Liver (tissue), 9 donors: ENCODE measurements around the gene ZKSCAN1. TPM values are rescaled to one million over a fixed set of nuclear protein-coding genes. Genes with fewer than 3 reads are reported as not detected.

Source experiments
- DNase-seq: peaks from one replicate; pipeline ENCODE4 v3.0.0-alpha.2; 2017; ENCODE audit warnings: low spot score
- H3K27ac ChIP-seq, 2 donors: one replicate each; pipeline ENCODE4 v1.7.0; 2013; ENCODE audit warnings: inconsistent platforms in 2 of 2, low read length in 2 of 2, control low read depth in 1 of 2, low read depth in 1 of 2, mild to moderate bottlenecking in 1 of 2
- H3K27me3 ChIP-seq, 4 donors: one replicate each; pipeline versions ENCODE4 v1.6.1 to v1.7.0; 2013; ENCODE audit warnings: low read length in 3 of 4, inconsistent platforms in 1 of 4, mild to moderate bottlenecking in 1 of 4, moderate library complexity in 1 of 4; ENCODE audit not compliant: control insufficient read depth in 4 of 4, insufficient read depth in 4 of 4
- H3K36me3 ChIP-seq, 4 donors: one replicate each; pipeline versions ENCODE4 v1.6.1 to v1.7.0; 2013; ENCODE audit warnings: low read length in 3 of 4, mild to moderate bottlenecking in 3 of 4, low read depth in 1 of 4, moderate library complexity in 1 of 4; ENCODE audit not compliant: control insufficient read depth in 4 of 4, insufficient read depth in 3 of 4
- H3K4me1 ChIP-seq, 4 donors: one replicate each; pipeline versions ENCODE4 v1.6.1 to v1.7.0; 2013; ENCODE audit warnings: low read length in 3 of 4, mild to moderate bottlenecking in 3 of 4, moderate library complexity in 1 of 4; ENCODE audit not compliant: control insufficient read depth in 4 of 4, insufficient read depth in 4 of 4
- H3K4me3 ChIP-seq, 3 donors: one replicate each; pipeline versions ENCODE4 v1.6.1 to v1.7.0; 2013; ENCODE audit warnings: low read length in 3 of 3, control low read depth in 1 of 3, low read depth in 1 of 3, mild to moderate bottlenecking in 1 of 3
- H3K9ac ChIP-seq, 2 donors: one replicate each; pipeline ENCODE4 v1.7.0; 2013; ENCODE audit warnings: low read length in 2 of 2, mild to moderate bottlenecking in 2 of 2, moderate library complexity in 2 of 2, control low read depth in 1 of 2, low read depth in 1 of 2
- H3K9me3 ChIP-seq, 4 donors: one replicate each; pipeline versions ENCODE4 v1.6.1 to v1.7.0; 2013; ENCODE audit warnings: low read length in 3 of 4; ENCODE audit not compliant: control insufficient read depth in 4 of 4
- EGR1 ChIP-seq, 2 donors: IDR thresholded peaks; 2 replicates each; pipeline ENCODE4 v1.6.1; 2016 to 2018; ENCODE audit warnings: antibody characterized with exemption in 2 of 2, low read depth in 2 of 2
- FOXA1 ChIP-seq: IDR thresholded peaks from 2 replicates; pipeline ENCODE4 v1.6.1; 2016; ENCODE audit warnings: antibody characterized with exemption
- FOXA2 ChIP-seq: IDR thresholded peaks from 2 replicates; pipeline ENCODE4 v1.6.1; 2016; ENCODE audit warnings: antibody characterized with exemption
- GABPA ChIP-seq, 2 donors: IDR thresholded peaks in 1 of 2; conservative IDR thresholded peaks in 1 of 2; 2 replicates each; pipeline ENCODE4 v1.6.1; 2016; ENCODE audit warnings: antibody characterized with exemption in 2 of 2, mild to moderate bottlenecking in 1 of 2, moderate library complexity in 1 of 2
- HNF4A ChIP-seq, 2 donors: conservative IDR thresholded peaks; 2 replicates each; pipeline ENCODE4 v1.6.1; 2016; ENCODE audit warnings: antibody characterized with exemption in 2 of 2, mild to moderate bottlenecking in 2 of 2
- HNF4G ChIP-seq: IDR thresholded peaks from 2 replicates; pipeline ENCODE4 v1.6.1; 2016; ENCODE audit warnings: antibody characterized with exemption
- JUND ChIP-seq, 2 donors: IDR thresholded peaks; 2 replicates each; pipeline ENCODE4 v1.6.1; 2016; ENCODE audit warnings: antibody characterized with exemption in 2 of 2
- NR2F2 ChIP-seq: IDR thresholded peaks from 2 replicates; pipeline ENCODE4 v1.6.1; 2016; ENCODE audit warnings: antibody characterized with exemption
- RAD21 ChIP-seq, 2 donors: IDR thresholded peaks; 2 replicates each; pipeline ENCODE4 v1.6.1; 2016; ENCODE audit warnings: antibody characterized with exemption in 2 of 2, mild to moderate bottlenecking in 2 of 2
- RXRA ChIP-seq, 2 donors: IDR thresholded peaks; 2 replicates each; pipeline ENCODE4 v1.6.1; 2017 to 2018; ENCODE audit warnings: antibody characterized with exemption in 2 of 2, mild to moderate bottlenecking in 1 of 2
- SP1 ChIP-seq: IDR thresholded peaks from 2 replicates; pipeline ENCODE4 v1.6.1; 2018; ENCODE audit warnings: antibody characterized with exemption, mild to moderate bottlenecking
- TAF1 ChIP-seq: conservative IDR thresholded peaks from 2 replicates; pipeline ENCODE4 v1.6.1; 2016; ENCODE audit warnings: antibody characterized with exemption, mild to moderate bottlenecking
- YY1 ChIP-seq: IDR thresholded peaks from 2 replicates; pipeline ENCODE4 v1.6.1; 2016; ENCODE audit warnings: antibody characterized with exemption, mild to moderate bottlenecking
- whole genome bisulfite sequencing: extraction: QIAGEN DNeasy Blood & Tissue Kit; methylation state at CpG from one replicate; pipeline ENCODE4 v1.1.7; 2013; 5-methylcytosine and 5-hydroxymethylcytosine counted together
- polyA plus RNA-seq, 2 donors: library from polyadenylated mRNA; stranded (reverse) in 1 of 2; unstranded in 1 of 2; fragments of 200-250 nt in 1 of 2; fragments of >200 nt in 1 of 2; fragmentation: Nextera tagmentation in 1 of 2; extraction: Ambion mirVana in 1 of 2; gene quantifications; one replicate each; pipeline versions ENCODE4 v1.2.1 to v1.2.3, GENCODE V29; 2013 to 2015
- total RNA-seq, 2 donors: library from RNA; depleted of rRNA; stranded (reverse); fragments of >200 nt; gene quantifications; one replicate each; pipeline ENCODE4 v1.2.3, GENCODE V29; 2014
- TF ChIP-seq, protein P1 (sequence below): IDR thresholded peaks from 2 replicates; pipeline ENCODE4 v1.6.1; 2016; ENCODE audit warnings: antibody characterized with exemption
- TF ChIP-seq, protein P2 (sequence below): IDR thresholded peaks from 2 replicates; pipeline ENCODE4 v1.6.1; 2016; ENCODE audit warnings: antibody characterized with exemption
- TF ChIP-seq, protein P3 (sequence below): IDR thresholded peaks from 2 replicates; pipeline ENCODE4 v1.6.1; 2016; ENCODE audit warnings: antibody characterized with exemption
- donor health status: healthy.
- donor health status: healthy.
- donor health status: healthy.
- donor health status: healthy.
- donor health status: healthy.

ZKSCAN1 gene
- total and polyA plus RNA-seq, 4 donors = 11.8 to 117 (median 30.1) TPM

DNA sequence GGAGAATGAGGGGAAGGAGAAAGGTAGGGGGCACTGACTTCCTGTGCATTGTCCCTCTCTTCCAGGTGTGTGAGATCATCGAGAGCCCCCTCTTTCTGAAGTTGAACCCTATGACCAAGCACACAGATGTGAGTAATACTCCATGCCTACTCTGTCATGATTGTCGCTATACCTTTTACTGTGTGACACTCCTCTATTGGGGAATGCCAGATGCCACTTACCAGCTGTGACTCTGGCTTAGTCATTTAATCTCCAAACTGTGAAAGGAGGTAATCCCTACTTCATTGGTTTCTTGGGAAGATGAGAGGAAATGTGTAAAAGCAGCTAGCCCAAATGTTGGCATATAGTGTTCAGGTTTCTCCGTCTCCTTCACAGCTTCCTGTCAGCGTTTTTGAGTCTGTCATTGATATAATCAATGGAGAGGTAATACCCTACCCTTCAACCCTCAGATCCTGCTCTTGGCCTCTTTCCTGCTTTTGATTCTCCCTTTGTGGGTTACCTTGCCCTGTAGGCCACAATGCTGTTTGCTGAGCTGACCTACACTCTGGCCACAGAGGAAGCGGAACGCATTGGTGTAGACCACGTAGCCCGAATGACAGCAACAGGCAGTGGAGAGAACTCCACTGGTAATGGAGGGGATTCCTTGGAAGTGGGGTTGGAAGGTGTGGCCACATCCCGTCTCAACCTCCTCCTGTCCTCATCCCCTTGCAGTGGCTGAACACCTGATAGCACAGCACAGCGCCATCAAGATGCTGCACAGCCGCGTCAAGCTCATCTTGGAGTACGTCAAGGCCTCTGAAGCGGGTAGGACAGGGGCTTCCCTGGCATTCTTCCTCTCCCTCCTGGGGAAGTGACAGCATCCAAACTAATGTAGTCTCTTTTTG, 75.4 kb downstream of the ZKSCAN1 start:
- Histone ChIP-seq H3K36me3 (peaks cover 20 to 55% (median 35%) of the 10 kb centered on the region in 4 donors), H3K4me3 (no peak overlapping the region), H3K9ac (no peak overlapping the region), H3K27ac (no peak overlapping the region), H3K4me1 (peaks cover 9 to 24% (median 13%) of the 10 kb centered on the region in 4 donors), H3K9me3 (no peaks in the 10 kb centered on the region), H3K27me3 (no peaks in the 10 kb centered on the region)
- TF ChIP-seq NR2F2 = no peak
- no peak for TF ChIP-seq FOXA1
- TF ChIP-seq FOXA2 = no peak
- no peak for TF ChIP-seq YY1
- TF ChIP-seq, protein P1, sequence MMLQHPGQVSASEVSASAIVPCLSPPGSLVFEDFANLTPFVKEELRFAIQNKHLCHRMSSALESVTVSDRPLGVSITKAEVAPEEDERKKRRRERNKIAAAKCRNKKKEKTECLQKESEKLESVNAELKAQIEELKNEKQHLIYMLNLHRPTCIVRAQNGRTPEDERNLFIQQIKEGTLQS = no peak
- TF ChIP-seq EGR1 (IDR thresholded peaks at IDR 0.05; ENCODE audit: low read depth in 2 of 2) = no peak
- TF ChIP-seq SP1 = no peak
- no peak for TF ChIP-seq HNF4G
- no peak for TF ChIP-seq TAF1
- TF ChIP-seq GABPA (IDR thresholded peaks at IDR 0.05 in 1 of 2, conservative IDR thresholded peaks at IDR 0.05 in 1 of 2) = no peak
- no peak for TF ChIP-seq RAD21 (IDR thresholded peaks at IDR 0.05)
- TF ChIP-seq, protein P2, sequence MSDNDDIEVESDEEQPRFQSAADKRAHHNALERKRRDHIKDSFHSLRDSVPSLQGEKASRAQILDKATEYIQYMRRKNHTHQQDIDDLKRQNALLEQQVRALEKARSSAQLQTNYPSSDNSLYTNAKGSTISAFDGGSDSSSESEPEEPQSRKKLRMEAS = no peak
- no peak for TF ChIP-seq JUND (IDR thresholded peaks at IDR 0.05)
- TF ChIP-seq, protein P3, sequence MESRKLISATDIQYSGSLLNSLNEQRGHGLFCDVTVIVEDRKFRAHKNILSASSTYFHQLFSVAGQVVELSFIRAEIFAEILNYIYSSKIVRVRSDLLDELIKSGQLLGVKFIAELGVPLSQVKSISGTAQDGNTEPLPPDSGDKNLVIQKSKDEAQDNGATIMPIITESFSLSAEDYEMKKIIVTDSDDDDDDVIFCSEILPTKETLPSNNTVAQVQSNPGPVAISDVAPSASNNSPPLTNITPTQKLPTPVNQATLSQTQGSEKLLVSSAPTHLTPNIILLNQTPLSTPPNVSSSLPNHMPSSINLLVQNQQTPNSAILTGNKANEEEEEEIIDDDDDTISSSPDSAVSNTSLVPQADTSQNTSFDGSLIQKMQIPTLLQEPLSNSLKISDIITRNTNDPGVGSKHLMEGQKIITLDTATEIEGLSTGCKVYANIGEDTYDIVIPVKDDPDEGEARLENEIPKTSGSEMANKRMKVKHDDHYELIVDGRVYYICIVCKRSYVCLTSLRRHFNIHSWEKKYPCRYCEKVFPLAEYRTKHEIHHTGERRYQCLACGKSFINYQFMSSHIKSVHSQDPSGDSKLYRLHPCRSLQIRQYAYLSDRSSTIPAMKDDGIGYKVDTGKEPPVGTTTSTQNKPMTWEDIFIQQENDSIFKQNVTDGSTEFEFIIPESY = no peak
- no peak for TF ChIP-seq RXRA (IDR thresholded peaks at IDR 0.05)
- TF ChIP-seq HNF4A (conservative IDR thresholded peaks at IDR 0.05) = no peak
- no peak for DNase-seq
- 93% methylated on average over 14 of the region's 14 CpGs for WGBS

Other genes starting within 250 kb of the ZKSCAN1 start
- 100 to 1,000 TPM in 1 of 2 donors, under 1 TPM in 1; 0.51 to 138 TPM for gene CYP3A4, start 231.4 kb upstream of the ZKSCAN1 start, total RNA-seq
- gene CYP3A4, start 231.4 kb upstream of the ZKSCAN1 start, polyA plus RNA-seq = 1,000 to 10,000 TPM in 1 of 2 donors, 100 to 1,000 TPM in 1; 440 to 1,082 TPM
- 10 to 100 TPM in 1 of 2 donors, under 1 TPM in 1; 0.61 to 75.3 TPM for gene CYP3A43, start 187.6 kb upstream of the ZKSCAN1 start, total RNA-seq
- gene CYP3A43, start 187.6 kb upstream of the ZKSCAN1 start, polyA plus RNA-seq = 10 to 100 TPM in 1 of 2 donors, 1 to 10 TPM in 1; 4.6 to 35.1 TPM
- under 1 TPM in 1 of 2 donors, not detected in 1; 0.25 TPM for gene OR2AE1, start 138.6 kb upstream of the ZKSCAN1 start, total RNA-seq
- not detected for gene OR2AE1, start 138.6 kb upstream of the ZKSCAN1 start, polyA plus RNA-seq
- 10 to 100 TPM; 16.2 to 23.0 TPM for gene TRIM4, start 96.1 kb upstream of the ZKSCAN1 start, total RNA-seq
- 10 to 100 TPM; 11.9 to 13.1 TPM for gene TRIM4, start 96.1 kb upstream of the ZKSCAN1 start, polyA plus RNA-seq
- under 1 TPM; 0.08 to 0.09 TPM for gene GJC3, start 86.0 kb upstream of the ZKSCAN1 start, total RNA-seq
- 1 to 10 TPM in 1 of 2 donors, under 1 TPM in 1; 0.20 to 1.3 TPM for gene GJC3, start 86.0 kb upstream of the ZKSCAN1 start, polyA plus RNA-seq
- gene AZGP1, start 39.6 kb upstream of the ZKSCAN1 start, total RNA-seq = 100 to 1,000 TPM in 1 of 2 donors, 10 to 100 TPM in 1; 99.5 to 952 TPM
- 1,000 to 10,000 TPM; 1,348 to 2,721 TPM for gene AZGP1, start 39.6 kb upstream of the ZKSCAN1 start, polyA plus RNA-seq
- 1 to 10 TPM; 8.5 to 8.6 TPM for gene ZSCAN21, start 34.2 kb downstream of the ZKSCAN1 start, total RNA-seq
- gene ZSCAN21, start 34.2 kb downstream of the ZKSCAN1 start, polyA plus RNA-seq = 1 to 10 TPM; 4.6 to 5.3 TPM
- 10 to 100 TPM; 14.0 to 18.2 TPM for gene ZNF3, start 66.1 kb downstream of the ZKSCAN1 start, total RNA-seq
- 10 to 100 TPM; 10.2 to 10.4 TPM for gene ZNF3, start 66.1 kb downstream of the ZKSCAN1 start, polyA plus RNA-seq
- gene COPS6, start 73.4 kb downstream of the ZKSCAN1 start, total RNA-seq = 10 to 100 TPM; 28.7 to 30.8 TPM
- gene COPS6, start 73.4 kb downstream of the ZKSCAN1 start, polyA plus RNA-seq = 10 to 100 TPM; 62.7 to 63.2 TPM
- 100 to 1,000 TPM in 1 of 2 donors, 10 to 100 TPM in 1; 20.6 to 143 TPM for gene MCM7, start 85.8 kb downstream of the ZKSCAN1 start, total RNA-seq
- gene MCM7, start 85.8 kb downstream of the ZKSCAN1 start, polyA plus RNA-seq = 10 to 100 TPM; 12.6 to 14.6 TPM
- 1 to 10 TPM; 4.6 to 5.5 TPM for gene AP4M1, start 86.0 kb downstream of the ZKSCAN1 start, total RNA-seq
- gene AP4M1, start 86.0 kb downstream of the ZKSCAN1 start, polyA plus RNA-seq = 1 to 10 TPM; 3.3 to 4.9 TPM
- gene TAF6, start 103.8 kb downstream of the ZKSCAN1 start, total RNA-seq = 10 to 100 TPM; 16.1 to 17.9 TPM
- gene TAF6, start 103.8 kb downstream of the ZKSCAN1 start, polyA plus RNA-seq = 10 to 100 TPM in 1 of 2 donors, 1 to 10 TPM in 1; 8.9 to 16.3 TPM
- gene CNPY4, start 104.0 kb downstream of the ZKSCAN1 start, total RNA-seq = 10 to 100 TPM in 1 of 2 donors, 1 to 10 TPM in 1; 3.7 to 11.9 TPM
- 1 to 10 TPM; 1.9 to 3.8 TPM for gene CNPY4, start 104.0 kb downstream of the ZKSCAN1 start, polyA plus RNA-seq
- 1 to 10 TPM; 1.4 TPM for gene MBLAC1, start 111.4 kb downstream of the ZKSCAN1 start, total RNA-seq
- gene MBLAC1, start 111.4 kb downstream of the ZKSCAN1 start, polyA plus RNA-seq = 1 to 10 TPM; 1.0 to 1.3 TPM
- gene LAMTOR4, start 133.3 kb downstream of the ZKSCAN1 start, total RNA-seq = 10 to 100 TPM; 28.4 to 39.8 TPM
- gene LAMTOR4, start 133.3 kb downstream of the ZKSCAN1 start, polyA plus RNA-seq = 100 to 1,000 TPM in 1 of 2 donors, 10 to 100 TPM in 1; 75.5 to 112 TPM
- 1 to 10 TPM; 3.5 to 6.9 TPM for gene TRAPPC14, start 143.1 kb downstream of the ZKSCAN1 start, total RNA-seq
- 1 to 10 TPM; 2.8 to 9.7 TPM for gene TRAPPC14, start 143.1 kb downstream of the ZKSCAN1 start, polyA plus RNA-seq
- under 1 TPM; 0.17 to 0.28 TPM for gene GAL3ST4, start 153.0 kb downstream of the ZKSCAN1 start, total RNA-seq
- under 1 TPM; 0.18 to 0.57 TPM for gene GAL3ST4, start 153.0 kb downstream of the ZKSCAN1 start, polyA plus RNA-seq
- gene GPC2, start 161.8 kb downstream of the ZKSCAN1 start, total RNA-seq = under 1 TPM; 0.33 to 0.79 TPM
- under 1 TPM in 1 of 2 donors, not detected in 1; 0.14 TPM for gene GPC2, start 161.8 kb downstream of the ZKSCAN1 start, polyA plus RNA-seq
- gene STAG3, start 162.3 kb downstream of the ZKSCAN1 start, total RNA-seq = 1 to 10 TPM in 1 of 2 donors, under 1 TPM in 1; 0.28 to 1.1 TPM
- 1 to 10 TPM; 5.4 to 7.0 TPM for gene STAG3, start 162.3 kb downstream of the ZKSCAN1 start, polyA plus RNA-seq
- under 1 TPM; 0.37 to 0.59 TPM for gene PVRIG, start 204.4 kb downstream of the ZKSCAN1 start, total RNA-seq
- gene PVRIG, start 204.4 kb downstream of the ZKSCAN1 start, polyA plus RNA-seq = under 1 TPM; 0.58 to 0.81 TPM